ENCODE measurements around the gene GOLM1.
"Not testable (repeated sequence)": the region's sequence is repeated elsewhere in the genome, so short reads cannot be mapped to it uniquely, and the experiment has no call there.

The GOLM1 gene

DNA sequence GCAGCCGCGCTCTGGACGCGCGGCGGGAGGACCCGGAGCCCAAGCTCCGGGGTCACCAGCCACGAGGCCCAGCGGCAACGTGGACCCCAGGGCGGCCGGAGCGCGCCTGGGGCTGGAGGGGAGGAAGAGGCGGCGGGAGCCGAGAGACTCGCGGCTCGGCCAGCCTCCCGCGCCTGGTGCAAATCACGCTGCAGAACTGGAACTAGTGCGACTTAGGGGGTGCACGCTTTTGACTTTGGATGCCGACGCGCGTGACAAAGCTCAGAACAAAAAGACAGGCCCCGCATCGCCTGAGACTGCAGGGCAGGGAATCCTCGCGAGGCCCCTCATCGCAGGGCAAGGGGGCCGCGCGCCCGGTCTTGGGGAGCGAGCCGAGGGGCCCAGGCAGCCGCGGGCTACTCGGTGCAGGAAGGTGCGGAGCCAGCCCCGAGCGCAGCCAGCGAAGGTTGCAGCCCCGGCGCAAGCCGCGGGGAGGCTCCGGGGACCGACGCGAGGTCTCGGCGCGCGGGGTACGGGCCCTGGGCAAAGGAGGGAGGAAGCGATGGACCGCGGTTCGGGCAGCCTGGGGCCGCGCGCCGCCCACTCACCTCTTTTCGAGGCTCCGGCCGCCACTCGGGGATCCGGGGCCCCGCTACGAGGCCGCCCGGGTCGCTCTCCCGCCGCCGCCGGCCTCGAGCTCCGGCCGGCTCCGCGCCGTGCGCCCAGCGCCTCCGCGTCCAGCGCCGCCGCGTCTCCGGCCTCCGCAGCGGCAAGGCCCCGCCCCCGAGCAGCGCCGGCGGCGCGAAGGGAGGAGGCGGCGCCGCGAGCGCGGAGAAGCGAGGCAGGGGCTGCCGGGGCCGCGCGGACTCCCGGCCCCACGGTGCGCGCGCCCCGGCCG lies at the start of gene GOLM1:
TSS of gene GOLM1 (minus strand) at position 735 of the 877 bp plus-strand sequence. CDS start 20,238 bp downstream, outside the sequence.
- peak in 1 of 2 donors; percentile 23 for DNase-seq (ENCODE audit: low read depth in 2 of 2)

DNA sequence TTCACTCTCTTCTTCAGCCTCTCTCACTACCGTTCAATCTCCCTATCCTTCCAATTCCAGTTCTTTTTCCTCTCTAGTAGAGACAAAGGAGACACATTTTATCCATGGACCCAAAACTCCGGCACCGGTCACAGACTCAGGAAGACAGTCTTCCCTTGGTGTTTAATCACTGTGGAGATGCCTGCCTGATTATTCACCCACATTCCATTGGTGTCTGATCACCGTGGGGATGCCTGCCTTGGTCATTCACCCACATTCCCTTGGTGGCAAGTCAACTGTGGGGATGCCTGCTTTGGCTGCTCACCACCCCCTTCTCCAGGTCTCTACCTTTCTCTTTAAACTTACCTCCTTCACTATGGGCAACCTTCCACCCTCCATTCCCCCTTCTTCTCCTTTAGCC lies 47.3 kb upstream of the GOLM1 start:
- not testable (repeated sequence) for DNase-seq (ENCODE audit: low read depth in 2 of 2)

- not testable (repeated sequence) for DNase-seq (ENCODE audit: low read depth in 2 of 2)
Measured at GRCh38 chr9:86145960-86146359, 46.6 kb upstream of the GOLM1 start.

GRCh38 chr9:86142973-86143372 lies 43.6 kb upstream of the GOLM1 start:
- DNase-seq (ENCODE audit: low read depth in 2 of 2) = no peak

GRCh38 chr9:86141843-86142242 lies 42.5 kb upstream of the GOLM1 start:
- no peak for DNase-seq (ENCODE audit: low read depth in 2 of 2)

DNA sequence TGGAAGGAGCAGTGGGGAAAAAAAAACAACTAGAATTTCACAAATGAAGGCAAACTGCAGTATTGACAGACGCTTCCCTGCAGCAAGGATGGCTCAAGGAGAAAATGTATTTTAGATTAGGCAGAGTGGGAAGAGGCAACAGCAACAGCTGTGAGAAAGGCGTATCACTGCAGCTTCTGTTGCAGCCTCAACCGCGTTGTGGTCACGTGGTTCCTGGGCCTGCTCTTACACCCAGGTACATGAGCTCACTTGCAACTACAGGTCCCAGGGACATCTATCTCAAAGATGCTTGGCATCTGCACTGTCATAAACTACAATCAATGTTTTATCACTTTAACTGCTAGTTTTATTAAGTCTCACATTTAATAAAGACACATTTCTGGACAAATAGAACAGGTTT lies 36.0 kb upstream of the GOLM1 start:
- DNase-seq (ENCODE audit: low read depth in 2 of 2) = no peak

GRCh38 chr9:86134361-86134760 lies 35.0 kb upstream of the GOLM1 start:
- DNase-seq (ENCODE audit: low read depth in 2 of 2) = no peak

GRCh38 chr9:86128235-86128822 lies 29.0 kb upstream of the GOLM1 start:
- DNase-seq (ENCODE audit: low read depth in 2 of 2) = no peak

GRCh38 chr9:86126998-86127972 lies 27.9 kb upstream of the GOLM1 start:
- DNase-seq (ENCODE audit: low read depth in 2 of 2) = no peak

DNA sequence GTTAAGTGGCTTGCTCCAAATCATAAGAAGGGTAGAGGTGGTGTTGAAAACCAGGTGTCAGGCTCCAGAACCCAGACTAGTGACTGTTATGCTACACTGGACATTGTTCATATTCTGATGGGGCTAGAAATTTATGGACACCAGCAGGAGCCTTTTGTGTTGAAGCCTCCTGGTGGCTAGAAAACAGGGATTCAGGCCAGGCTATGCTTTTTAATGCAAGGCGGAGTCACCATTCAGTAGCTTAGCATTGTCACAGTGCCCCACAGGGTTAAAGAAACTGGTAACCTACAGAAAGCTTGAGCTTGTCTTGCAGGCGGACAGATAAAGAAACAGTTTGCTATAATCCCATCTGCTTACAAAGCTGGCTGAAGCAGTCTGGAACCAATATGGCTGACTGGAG lies 23.0 kb upstream of the GOLM1 start:
- no peak for DNase-seq (ENCODE audit: low read depth in 2 of 2)

DNA sequence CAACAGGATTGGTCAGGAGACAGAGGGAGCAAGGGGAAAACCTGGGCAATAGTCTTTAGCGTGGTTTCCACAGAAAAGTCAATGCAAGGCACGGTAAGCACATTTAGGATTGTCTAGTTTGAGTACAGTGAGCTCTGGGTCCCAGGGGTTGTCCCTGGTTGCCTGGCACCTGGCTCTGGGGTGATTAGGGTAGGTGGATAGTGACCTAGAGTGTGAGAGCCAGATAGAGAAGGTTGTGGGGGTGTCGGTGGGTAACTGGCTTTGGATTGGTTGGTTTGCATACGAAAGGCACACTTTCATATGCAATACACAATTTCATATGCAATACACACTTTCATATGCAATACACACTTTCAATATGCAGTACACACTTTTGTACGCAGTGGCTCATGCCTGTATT lies 20.1 kb upstream of the GOLM1 start:
- DNase-seq (ENCODE audit: low read depth in 2 of 2) = no peak

- no peak for DNase-seq (ENCODE audit: low read depth in 2 of 2)
Measured at GRCh38 chr9:86116425-86116824, 17.1 kb upstream of the GOLM1 start.

DNA sequence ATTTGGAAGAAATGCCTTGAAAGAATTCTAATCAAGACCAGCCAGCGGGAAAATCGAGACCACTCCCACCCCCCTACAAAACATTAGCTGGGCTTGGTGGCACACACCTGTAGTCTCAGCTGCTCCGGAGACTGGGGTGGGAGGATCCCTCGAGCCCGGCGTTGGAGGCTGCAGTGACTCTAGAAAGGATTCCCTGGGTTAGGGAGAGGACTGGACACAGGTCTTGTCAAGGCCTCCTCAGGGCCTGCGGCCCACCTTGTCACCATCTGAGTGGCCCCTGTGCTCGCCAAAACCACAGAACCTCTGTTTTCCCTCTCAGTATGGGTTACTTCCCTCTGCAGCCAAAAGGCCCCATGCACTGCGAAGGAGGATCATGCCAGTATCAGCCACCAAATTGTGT lies 16.5 kb upstream of the GOLM1 start:
- DNase-seq (ENCODE audit: low read depth in 2 of 2) = no peak

- no peak for DNase-seq (ENCODE audit: low read depth in 2 of 2)
Measured at GRCh38 chr9:86112057-86112456, 12.7 kb upstream of the GOLM1 start.

GRCh38 chr9:86102626-86103025 lies 3.3 kb upstream of the GOLM1 start:
- DNase-seq (ENCODE audit: low read depth in 2 of 2) = no peak

DNA sequence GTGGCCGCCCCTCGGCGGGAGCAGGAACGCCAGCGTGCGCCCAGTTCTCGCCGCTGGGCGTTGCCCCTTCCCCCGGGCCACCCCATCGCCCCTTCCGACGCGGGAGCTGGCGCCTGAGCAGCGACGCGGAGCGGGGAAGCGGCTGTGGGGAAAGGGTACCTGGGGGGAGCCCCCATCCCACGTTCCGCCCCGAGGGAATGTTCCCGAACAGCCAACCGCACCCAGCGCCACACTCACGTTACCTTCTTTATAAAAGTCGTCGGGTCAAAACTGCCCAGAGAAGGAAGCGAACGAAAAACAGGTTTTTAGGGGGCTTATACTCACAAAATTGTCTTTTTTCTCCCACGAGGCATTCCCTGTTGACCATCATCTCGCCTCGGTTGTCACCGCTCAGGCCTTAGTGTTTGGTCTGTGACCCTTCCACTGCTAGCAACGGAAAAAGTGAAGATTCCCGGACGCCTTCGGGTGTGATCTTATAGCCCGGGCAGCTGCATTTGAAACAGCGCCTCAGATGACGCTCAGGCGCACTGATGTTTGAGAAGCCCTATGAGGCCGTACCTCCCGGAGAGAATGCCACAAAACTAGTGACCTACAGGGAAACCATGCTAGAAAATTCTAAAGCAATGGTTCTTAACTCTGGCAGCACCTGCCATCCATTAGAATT lies 475 bp upstream of the GOLM1 start:
- DNase-seq (ENCODE audit: low read depth in 2 of 2) = peak in 1 of 2 donors; percentile 11

- DNase-seq (ENCODE audit: low read depth in 2 of 2) = no peak
Measured at GRCh38 chr9:86097510-86098224, 1.7 kb downstream of the GOLM1 start.

GRCh38 chr9:86096386-86096785 lies 3.0 kb downstream of the GOLM1 start:
- DNase-seq (ENCODE audit: low read depth in 2 of 2) = no peak

DNA sequence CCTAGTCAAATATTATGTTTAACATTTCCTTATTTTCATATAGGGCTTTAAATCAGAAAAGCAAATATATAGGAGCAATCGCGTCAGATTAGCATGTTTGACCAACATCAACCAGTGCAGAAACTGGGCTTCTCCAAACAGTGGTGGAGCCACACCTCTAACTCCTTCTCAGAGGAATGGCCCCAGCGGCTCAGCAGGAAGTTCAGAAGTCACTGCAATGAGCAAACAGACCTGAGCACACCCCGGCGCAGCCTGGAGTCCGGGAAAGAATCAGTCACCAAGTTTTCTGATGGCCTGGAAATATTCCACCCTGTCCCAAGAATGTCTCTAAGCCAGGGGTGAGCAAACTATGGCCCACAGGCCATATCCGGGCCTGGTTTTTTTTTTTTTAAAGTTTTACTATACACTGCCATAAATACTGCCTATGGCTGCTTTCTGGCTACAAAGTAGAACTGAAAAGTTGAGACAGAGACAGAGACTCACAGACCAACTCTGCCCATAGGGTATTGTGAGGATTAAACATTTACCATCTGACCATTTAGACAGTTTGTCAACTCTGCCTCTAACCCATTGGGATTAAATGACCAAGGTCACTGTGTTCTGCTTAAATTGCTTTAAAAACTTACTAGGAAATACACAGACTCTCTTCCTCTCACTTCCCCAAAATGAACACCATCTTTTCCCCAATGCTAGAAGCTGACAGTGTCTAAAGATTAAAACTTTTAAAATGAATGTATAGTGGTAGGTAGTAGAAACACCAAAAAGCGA lies 5.4 kb downstream of the GOLM1 start:
- no peak for DNase-seq (ENCODE audit: low read depth in 2 of 2)

- no peak for DNase-seq (ENCODE audit: low read depth in 2 of 2)
Measured at GRCh38 chr9:86091477-86091876, 7.9 kb downstream of the GOLM1 start.

All from stimulated activated CD4-positive, alpha-beta T cell treated with anti-CD3 and anti-CD28 coated beads, Interleukin-1b, Interleukin-23, amount 100 ng/mL, for 4 hours (primary cell).